Vagina (tissue), 2 donors: ENCODE results near the gene EYA4. TPM values are rescaled to one million over a fixed set of nuclear protein-coding genes. Genes with fewer than 3 reads are reported as not detected.
"Not testable (repeated sequence)": the region's sequence is repeated elsewhere in the genome, so short reads cannot be mapped to it uniquely, and the experiment has no call there.

Source experiments
- DNase-seq, 2 donors: peaks; one replicate each; pipeline ENCODE4 v3.0.0-alpha.2; 2017; ENCODE audit errors: extremely low spot score in 2 of 2
- H3K27ac ChIP-seq: fragments of 200-600 bp; sonication (generic); one replicate; pipeline ENCODE4 v1.5.1; 2019
- H3K27me3 ChIP-seq: fragments of 200-600 bp; sonication (generic); one replicate; pipeline ENCODE4 v1.5.1; 2019
- H3K36me3 ChIP-seq, 2 donors: fragments of 200-600 bp; sonication (generic); one replicate each; pipeline ENCODE4 v1.5.1; 2017 to 2019
- H3K4me1 ChIP-seq: fragments of 200-600 bp; sonication (generic); one replicate; pipeline ENCODE4 v1.5.1; 2019
- H3K4me3 ChIP-seq, 2 donors: fragments of 200-600 bp; sonication (generic); 1 replicate in 1 of 2; 2 replicates in 1 of 2; pipeline ENCODE4 v1.5.1; 2016 to 2019
- H3K9me3 ChIP-seq: fragments of 200-600 bp; sonication (generic); one replicate; pipeline ENCODE4 v1.5.1; 2019
- CTCF ChIP-seq, 3 experiments: fragments of 450-650 bp in 2 of 3; fragments of 200-600 bp in 1 of 3; sonication (generic) in 1 of 3; IDR thresholded peaks; one replicate each; pipeline ENCODE4 v1.5.1; 2017 to 2019; ENCODE audit warnings: antibody characterized with exemption in 3 of 3, mild to moderate bottlenecking in 2 of 3, moderate library complexity in 2 of 3
- POLR2A ChIP-seq, 2 donors: fragments of 450-650 bp; IDR thresholded peaks; one replicate each; pipeline ENCODE4 v1.6.1; 2017; ENCODE audit warnings: antibody characterized with exemption in 2 of 2, mild to moderate bottlenecking in 2 of 2, moderate library complexity in 2 of 2
- POLR2AphosphoS5 ChIP-seq, 2 donors: sonication (generic); formaldehyde crosslinking; IDR thresholded peaks; one replicate each; pipeline ENCODE4 v1.9.0; 2017; ENCODE audit warnings: antibody characterized with exemption in 2 of 2, mild to moderate bottlenecking in 2 of 2, low read depth in 1 of 2; ENCODE audit not compliant: insufficient read depth in 1 of 2
- intact Hi-C: fragments of 100-400 bp; cut with DNase I; formaldehyde crosslinking; loops from one replicate; pipeline ENCODE4 v1.15.1; 2023
- total RNA-seq: library from RNA; depleted of rRNA; stranded (reverse); fragments of >200 nt; gene quantifications from one replicate; pipeline ENCODE4 v1.2.3, GENCODE V29; 2016

The EYA4 gene
- total RNA-seq, 1 donor from 2014 or later = 18.7 TPM

GRCh38 chr6:133549371-133549801 is 308.2 kb downstream of the EYA4 start:
- Histone ChIP-seq H3K27ac (no peak overlapping the region), H3K4me1 (no peaks in the 10 kb centered on the region), H3K9me3 (no peaks in the 10 kb centered on the region), H3K27me3 (no peaks in the 10 kb centered on the region), H3K4me3 (no peak overlapping the region), H3K36me3 (no peaks in the 10 kb centered on the region)
- no peak for DNase-seq
- TF ChIP-seq POLR2AphosphoS5 (IDR thresholded peaks at IDR 0.05; ENCODE audit: insufficient read depth in 1 of 2, low read depth in 1 of 2) = no peak
- no peak for TF ChIP-seq POLR2A (IDR thresholded peaks at IDR 0.05)
- TF ChIP-seq CTCF (IDR thresholded peaks at IDR 0.05) = no peak
- intact Hi-C loops = loop anchor here (10.0 kb wide), 1 partner anchor 355 kb away; no protein-coding TSS in a partner anchor

GRCh38 chr6:133550026-133550425 is 308.9 kb downstream of the EYA4 start:
- no peaks in the 10 kb centered on the region for H3K27me3 ChIP-seq
- intact Hi-C loops = no loop called here
- no peaks in the 10 kb centered on the region for H3K4me1 ChIP-seq
- no peak for DNase-seq
- no peak overlapping the region for H3K27ac ChIP-seq
- no peak overlapping the region for H3K4me3 ChIP-seq
- no peaks in the 10 kb centered on the region for H3K9me3 ChIP-seq
- no peaks in the 10 kb centered on the region for H3K36me3 ChIP-seq
- no peak for TF ChIP-seq CTCF (IDR thresholded peaks at IDR 0.05)
- TF ChIP-seq POLR2A (IDR thresholded peaks at IDR 0.05) = no peak
- TF ChIP-seq POLR2AphosphoS5 (IDR thresholded peaks at IDR 0.05; ENCODE audit: insufficient read depth in 1 of 2, low read depth in 1 of 2) = no peak

GRCh38 chr6:133551436-133551835 is 310.3 kb downstream of the EYA4 start:
- H3K4me3 ChIP-seq = no peak overlapping the region
- H3K36me3 ChIP-seq = no peaks in the 10 kb centered on the region
- H3K27me3 ChIP-seq = no peaks in the 10 kb centered on the region
- intact Hi-C loops = no loop called here
- no peak for TF ChIP-seq CTCF (IDR thresholded peaks at IDR 0.05)
- H3K27ac ChIP-seq = peak overlapping the region; percentile 38
- no peaks in the 10 kb centered on the region for H3K4me1 ChIP-seq
- DNase-seq = no peak
- no peaks in the 10 kb centered on the region for H3K9me3 ChIP-seq

- TF ChIP-seq POLR2A (IDR thresholded peaks at IDR 0.05) (no peak), POLR2AphosphoS5 (IDR thresholded peaks at IDR 0.05; ENCODE audit: insufficient read depth in 1 of 2, low read depth in 1 of 2) (no peak), CTCF (IDR thresholded peaks at IDR 0.05) (no peak)
- Histone ChIP-seq H3K9me3 (no peaks in the 10 kb centered on the region), H3K4me3 (no peak overlapping the region), H3K4me1 (no peaks in the 10 kb centered on the region), H3K36me3 (no peaks in the 10 kb centered on the region), H3K27ac (no peak overlapping the region), H3K27me3 (no peaks in the 10 kb centered on the region)
- intact Hi-C loops = no loop called here
- DNase-seq = no peak
Observed at GRCh38 chr6:133551847-133552341, 310.7 kb downstream of the EYA4 start.

GRCh38 chr6:133553652-133554051 is 312.5 kb downstream of the EYA4 start:
- intact Hi-C loops = no loop called here
- DNase-seq = no peak

GRCh38 chr6:133554121-133554520 is 313.0 kb downstream of the EYA4 start:
- H3K36me3 ChIP-seq, H3K4me3 ChIP-seq, H3K9me3 ChIP-seq, H3K27me3 ChIP-seq, DNase-seq, intact Hi-C loops, H3K4me1 ChIP-seq, H3K27ac ChIP-seq: not testable (repeated sequence)

More at GRCh38 chr6:133553652-133554051, 312.5 kb downstream of the EYA4 start:
- TF ChIP-seq CTCF (IDR thresholded peaks at IDR 0.05) = peak in 2 of 3 experiments; percentile 38 to 45
- no peak for TF ChIP-seq POLR2A (IDR thresholded peaks at IDR 0.05)
- Histone ChIP-seq H3K4me3 (no peak overlapping the region), H3K4me1 (no peaks in the 10 kb centered on the region), H3K27me3 (no peaks in the 10 kb centered on the region), H3K9me3 (no peaks in the 10 kb centered on the region), H3K36me3 (no peaks in the 10 kb centered on the region), H3K27ac (no peak overlapping the region)
